DOHH2 (cell line): ENCODE measurements around the gene RP2.

Experiments
- EZH2phosphoT487 ChIP-seq: fragments of 200-600 bp; sonication (generic); IDR thresholded peaks from 2 replicates; pipeline ENCODE4 v1.6.1; 2017; ENCODE audit warnings: borderline replicate concordance, mild to moderate bottlenecking, antibody characterized with exemption, low read length, moderate library complexity, mixed read lengths
- TF ChIP-seq, protein P1 (sequence below): fragments of 200-600 bp; sonication (generic); IDR thresholded peaks from one replicate; pipeline ENCODE4 v1.5.1; 2014; ENCODE audit warnings: antibody characterized with exemption, mild to moderate bottlenecking, low read depth, low read length; ENCODE audit not compliant: poor library complexity, severe bottlenecking

DNA sequence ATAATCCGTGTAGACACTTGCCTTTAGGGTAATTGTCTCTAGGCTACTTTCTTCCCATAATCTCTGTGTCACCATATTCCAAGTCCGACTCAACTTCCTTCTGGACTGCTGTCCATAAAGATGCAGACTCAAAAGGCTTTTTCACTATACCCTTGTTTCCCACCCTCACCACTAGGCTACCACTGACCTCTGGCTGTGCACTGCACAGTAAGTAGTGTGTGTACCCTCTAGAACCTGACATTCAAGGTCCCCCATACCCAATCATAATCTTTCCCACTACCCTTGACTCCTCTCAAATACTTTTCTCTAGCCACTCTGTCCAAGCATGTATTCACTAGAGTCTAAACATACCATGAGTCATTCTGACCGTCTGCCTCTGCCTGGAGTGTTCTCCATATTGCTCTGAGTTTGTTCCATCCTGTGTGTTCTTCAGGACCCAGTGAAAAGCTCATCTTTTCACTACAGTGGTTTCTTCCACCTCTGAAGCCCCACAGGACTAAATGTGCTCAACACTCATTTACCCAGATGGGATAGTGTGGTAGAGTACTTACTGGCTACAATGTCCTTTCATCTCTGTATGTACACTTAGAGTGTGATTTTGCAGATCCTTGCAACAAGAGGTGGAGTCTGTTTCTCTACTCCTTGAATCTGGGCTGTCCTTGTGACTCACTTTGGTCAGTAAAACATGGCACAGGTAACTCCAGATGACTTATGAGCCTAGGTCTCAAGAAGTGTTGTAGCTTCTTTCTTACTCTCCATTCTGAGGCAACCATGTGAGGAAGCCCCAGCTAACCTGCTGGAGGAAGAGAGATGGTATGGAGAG is 92.8 kb downstream of the RP2 start:
- TF ChIP-seq, protein P1, sequence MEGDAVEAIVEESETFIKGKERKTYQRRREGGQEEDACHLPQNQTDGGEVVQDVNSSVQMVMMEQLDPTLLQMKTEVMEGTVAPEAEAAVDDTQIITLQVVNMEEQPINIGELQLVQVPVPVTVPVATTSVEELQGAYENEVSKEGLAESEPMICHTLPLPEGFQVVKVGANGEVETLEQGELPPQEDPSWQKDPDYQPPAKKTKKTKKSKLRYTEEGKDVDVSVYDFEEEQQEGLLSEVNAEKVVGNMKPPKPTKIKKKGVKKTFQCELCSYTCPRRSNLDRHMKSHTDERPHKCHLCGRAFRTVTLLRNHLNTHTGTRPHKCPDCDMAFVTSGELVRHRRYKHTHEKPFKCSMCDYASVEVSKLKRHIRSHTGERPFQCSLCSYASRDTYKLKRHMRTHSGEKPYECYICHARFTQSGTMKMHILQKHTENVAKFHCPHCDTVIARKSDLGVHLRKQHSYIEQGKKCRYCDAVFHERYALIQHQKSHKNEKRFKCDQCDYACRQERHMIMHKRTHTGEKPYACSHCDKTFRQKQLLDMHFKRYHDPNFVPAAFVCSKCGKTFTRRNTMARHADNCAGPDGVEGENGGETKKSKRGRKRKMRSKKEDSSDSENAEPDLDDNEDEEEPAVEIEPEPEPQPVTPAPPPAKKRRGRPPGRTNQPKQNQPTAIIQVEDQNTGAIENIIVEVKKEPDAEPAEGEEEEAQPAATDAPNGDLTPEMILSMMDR, result no peak
- no peak for TF ChIP-seq EZH2phosphoT487
